Measurements from ENCODE around the gene SLX4.

SLX4 gene

DNA sequence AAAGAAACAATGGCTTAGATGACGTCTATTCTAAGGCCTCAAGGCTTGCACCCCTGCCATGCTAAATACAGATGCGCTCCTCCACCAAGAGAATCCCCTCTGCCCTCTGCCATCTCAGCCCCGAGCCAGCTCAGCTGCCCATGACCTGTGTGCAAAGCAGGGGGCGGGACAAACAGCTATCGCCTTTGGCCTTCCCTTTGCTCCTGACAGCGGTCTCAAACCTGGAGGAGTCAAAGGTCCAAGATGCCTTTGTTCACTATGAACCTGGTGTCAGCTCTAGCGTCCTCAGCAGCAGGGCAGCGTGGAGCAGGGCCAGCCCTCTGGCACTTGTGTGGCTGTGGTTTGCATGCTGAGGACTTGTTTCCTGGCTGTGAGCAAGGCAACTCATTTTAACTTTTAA is 12.3 kb downstream of the SLX4 start:
- no peak for DNase-seq

DNA sequence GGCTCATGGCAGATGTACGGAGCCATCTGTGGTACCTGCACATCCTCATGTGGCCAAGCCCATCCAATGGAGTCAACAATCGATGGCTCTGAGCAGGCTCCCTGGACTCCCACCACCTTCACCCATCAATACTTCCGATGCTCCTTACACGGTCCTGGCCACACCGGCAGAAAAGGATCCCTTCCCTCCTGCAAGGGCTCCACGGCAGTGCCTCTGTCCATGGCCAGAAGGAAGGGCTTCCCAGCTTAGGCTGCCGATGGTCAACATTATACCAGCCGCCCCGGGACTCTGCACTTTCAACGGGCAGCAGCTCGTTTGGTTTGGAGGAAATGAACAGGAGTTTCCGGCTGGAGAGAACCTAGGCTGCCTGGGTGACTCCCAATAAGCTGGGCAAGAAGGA is 13.2 kb downstream of the SLX4 start:
- no peak for DNase-seq

DNA sequence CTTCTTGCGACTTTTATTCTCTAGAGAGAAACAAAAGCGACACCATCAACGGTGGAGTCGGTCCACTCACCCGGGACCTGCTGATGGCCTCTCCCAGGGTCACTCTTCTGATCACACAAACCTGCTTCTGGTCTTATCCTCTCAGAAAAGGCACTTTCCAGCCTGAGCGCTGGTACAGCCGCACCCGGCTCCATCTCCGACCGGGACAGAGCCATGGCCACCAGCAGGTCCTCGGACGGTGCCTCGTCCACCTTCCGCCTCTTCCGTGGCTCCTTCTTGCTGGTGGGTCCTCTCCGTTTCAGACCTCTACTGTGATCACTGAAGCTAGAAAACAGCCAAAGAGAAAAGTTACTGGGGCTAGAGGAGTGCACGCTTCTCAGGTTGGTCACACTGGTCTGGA is 13.7 kb downstream of the SLX4 start:
- no peak for DNase-seq

DNA sequence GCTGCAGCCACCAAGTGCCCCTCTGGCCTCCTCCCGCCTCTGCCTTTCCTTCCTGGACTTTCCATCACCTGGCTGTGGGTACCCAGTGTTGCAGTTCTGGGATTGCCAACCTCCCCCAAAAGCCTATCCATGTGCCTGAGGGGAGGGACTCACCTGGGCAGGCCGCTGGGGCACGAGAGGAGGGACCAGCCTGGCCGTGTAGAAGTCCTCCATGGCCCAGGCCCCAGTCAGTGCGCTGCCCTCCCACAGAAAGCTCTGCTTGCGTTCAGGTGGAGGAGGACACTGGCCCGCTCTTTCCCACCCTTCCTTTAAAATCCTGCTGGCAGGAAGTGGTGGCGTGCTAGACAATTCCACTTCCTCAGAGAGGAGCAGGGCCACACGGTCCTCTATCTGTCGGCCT is 14.2 kb downstream of the SLX4 start:
- no peak for DNase-seq

DNA sequence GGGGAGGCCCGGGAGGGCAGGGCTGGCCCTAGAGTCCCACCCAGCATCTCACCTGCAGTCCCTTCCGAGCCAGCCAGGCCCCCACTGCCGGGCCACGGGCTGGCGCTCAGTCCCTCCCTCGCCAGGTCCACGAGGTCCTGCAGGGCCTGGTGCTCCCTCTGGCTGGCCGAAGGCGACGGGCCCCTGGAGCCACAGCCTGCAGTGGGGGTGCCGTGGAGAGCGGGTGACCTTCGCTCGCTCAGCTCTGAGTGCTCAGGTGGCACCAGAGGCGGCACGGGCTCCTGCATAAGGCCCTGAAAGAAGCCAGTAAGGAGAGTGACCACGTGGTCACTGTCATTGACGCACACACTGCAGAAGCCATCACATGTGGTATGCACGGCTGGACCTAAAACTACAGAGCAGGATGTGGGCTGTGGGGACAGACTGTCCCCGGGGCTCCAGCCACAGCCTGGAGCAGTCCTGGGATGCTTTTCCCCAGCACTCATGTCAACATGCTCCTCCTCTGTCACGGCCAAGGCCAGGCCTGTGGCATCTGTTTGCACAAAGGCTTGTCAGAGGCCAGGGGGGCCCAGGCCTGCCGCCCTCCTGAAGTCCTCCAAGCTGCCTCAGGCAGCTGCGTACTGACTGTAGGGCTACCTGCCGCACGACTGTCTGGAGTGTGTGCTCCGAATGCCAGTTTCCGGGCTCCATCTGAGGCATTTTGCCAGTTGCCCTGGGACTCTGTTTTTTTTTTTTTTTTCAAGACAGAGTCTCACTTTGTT is 15.1 kb downstream of the SLX4 start:
- DNase-seq, result no peak

DNA sequence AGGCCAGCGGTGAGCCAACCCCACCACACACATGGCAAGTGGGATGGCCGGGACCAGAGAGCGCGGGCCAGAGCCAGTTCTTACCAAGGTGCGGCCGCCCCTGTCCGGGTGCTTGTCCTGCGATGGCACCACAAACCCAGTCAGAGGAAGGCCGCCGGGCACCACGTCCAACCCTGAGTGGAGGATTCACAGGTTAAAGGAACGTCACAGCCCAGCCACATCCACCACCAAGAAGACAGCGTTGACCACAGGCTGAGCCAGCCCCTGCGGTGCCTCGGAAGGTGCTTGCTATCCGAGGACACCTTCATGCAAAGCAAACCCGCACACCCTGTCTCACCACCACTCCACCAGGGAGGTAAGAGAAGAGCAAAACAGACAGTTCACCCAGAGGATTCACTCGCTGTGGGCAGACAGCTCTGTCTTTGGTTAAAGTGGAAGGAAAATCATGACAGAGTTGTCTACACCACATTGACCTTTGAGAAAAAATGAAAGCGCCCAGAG is 15.8 kb downstream of the SLX4 start:
- no peak for DNase-seq

DNA sequence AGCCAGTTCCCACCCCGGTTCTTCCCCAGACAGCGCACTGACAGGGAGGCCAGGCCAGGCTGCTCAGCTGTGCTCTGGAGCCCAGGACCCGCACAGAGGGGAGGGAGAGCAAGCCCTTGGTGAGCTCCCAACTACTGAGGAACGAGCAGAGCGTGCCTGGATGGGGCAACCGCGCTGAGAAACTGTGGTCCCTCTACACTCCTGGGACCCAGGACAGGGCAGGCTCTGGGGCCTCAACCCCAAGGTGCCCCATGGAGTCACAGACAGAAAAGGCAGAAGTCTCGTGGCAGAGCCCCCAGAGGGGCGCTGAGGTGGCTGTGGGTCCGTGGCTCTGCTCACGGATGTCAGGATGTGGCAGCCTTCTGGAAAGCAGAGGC is 16.3 kb downstream of the SLX4 start:
- DNase-seq, result no peak

DNA sequence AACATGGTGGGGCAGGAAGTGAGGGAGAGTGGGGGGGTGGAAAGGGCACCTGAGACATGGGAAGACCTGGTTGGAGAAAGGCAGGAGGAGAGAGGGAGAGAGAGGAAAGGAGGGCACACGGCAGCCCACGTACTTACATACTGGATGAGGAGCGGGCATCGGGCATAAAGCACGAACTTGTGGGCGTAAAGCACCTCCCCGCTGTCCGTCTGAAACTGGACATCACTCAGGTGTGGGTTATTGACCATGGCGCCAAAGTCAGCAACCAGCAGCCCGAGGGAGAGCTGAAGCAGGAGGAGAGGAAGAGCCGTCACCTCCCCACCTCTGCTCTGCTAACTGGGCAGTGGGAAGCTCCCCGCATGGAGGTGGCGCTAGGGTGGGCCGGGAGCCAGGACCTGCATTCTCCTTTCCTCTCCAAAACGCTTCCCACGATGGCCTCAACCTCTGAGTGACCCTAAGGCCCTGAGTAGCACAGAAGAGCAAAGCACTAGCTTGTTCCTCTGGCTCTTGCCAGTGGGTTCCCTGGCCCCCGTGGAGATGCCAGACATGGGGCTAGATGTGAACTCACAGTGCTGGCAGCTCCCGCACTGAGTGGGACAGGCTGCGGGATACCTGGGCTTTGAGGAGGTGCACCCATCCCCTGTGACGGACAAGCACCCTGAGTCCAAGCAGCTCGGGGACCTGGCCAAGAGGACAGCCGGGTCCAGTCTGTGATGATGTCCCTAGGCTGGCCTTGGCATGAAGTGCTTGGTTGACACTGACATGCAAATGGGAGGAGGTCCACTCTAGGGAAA is 16.9 kb downstream of the SLX4 start:
- no peak for DNase-seq

DNA sequence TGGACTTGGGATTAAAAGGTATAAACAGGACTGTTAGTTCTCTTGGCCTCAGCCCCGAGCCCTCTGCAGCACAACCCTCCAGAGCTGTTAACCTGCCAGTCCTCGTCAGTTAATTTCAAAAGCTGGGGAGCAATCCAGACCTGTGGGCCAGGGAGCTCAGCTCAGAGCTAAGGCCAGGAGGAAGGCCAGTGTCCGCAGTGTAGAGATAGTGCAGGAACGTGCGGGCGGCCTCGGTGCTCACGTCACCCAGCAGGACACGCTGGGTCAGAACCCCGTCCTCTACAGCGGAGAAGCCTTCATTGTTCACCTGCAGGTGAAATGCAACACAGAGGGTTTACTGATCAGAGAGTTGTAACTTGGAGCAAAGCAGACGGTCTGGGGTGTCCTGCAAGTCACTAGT is 18.8 kb downstream of the SLX4 start:
- DNase-seq, result no peak

DNA sequence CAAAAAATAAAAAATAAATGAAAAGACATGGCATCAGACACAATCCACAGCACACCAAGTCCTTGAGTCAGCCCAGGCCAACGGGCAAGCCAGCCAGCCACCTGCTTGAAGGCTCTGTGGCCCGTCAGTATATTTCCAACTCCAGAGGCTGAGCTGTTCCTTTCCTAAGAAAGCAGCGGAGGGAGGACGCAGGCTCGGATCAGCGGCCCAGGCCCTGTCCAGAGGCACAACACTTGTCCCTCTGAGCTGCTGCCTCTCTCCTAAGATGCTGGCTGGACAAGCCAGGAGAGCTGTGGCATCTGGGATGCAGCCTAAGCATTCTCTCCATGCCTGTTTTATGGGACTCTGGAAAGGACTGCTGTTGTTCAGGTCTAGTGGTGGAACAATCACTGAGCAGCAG is 19.4 kb downstream of the SLX4 start:
- no peak for DNase-seq

DNA sequence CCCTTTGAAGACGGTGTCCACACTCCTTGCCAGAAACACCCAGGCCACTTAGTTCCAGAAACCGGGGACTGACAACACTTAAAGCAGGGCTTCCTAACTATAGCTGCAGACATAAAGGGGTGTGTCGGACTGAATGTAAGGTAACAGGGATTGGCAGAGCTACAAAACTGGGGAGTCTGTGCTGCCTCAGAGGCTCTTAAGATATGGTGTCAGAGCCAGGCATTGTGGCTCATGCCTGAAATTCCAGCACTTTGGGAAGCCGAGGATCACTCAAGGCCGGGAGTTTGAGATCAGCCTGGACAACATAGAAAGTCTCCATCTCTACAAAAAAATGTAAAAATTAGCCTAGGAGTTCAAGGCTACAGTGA is 20.0 kb downstream of the SLX4 start:
- no peak for DNase-seq

DNA sequence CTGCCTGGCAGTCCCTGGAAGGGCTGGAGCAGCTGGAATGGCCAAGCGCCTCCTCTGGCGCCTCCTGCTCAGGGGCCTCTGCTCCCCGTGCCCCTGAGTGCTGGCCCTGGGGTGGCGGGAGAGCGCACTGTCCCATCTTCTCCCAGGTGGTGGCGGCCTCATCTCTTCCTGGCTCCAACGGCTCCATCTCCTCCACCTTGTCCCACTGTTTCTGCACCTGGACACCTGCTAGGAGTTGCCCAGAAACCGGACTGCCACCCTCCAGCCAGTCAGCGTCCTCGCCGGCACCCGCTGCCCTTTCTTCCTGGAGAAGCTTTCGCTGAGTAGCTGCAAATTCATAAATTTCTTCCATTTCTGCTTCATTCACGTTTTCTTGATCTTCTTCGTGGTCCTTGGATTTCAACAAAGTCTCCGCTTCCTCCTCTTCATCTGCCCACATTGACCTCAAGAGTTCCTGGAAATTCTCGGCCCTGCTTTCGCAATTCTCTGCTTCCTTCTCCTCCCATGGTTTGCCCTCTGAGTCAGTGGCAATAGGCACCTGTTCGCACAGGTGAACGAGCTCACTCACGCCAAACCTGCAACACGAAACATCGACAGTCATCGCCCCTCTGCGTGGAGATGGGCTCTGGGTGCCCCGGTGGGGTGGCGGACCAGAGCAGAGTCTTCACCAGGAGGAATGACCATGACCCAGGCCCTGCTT is 20.5 kb downstream of the SLX4 start:
- DNase-seq, result no peak

DNA sequence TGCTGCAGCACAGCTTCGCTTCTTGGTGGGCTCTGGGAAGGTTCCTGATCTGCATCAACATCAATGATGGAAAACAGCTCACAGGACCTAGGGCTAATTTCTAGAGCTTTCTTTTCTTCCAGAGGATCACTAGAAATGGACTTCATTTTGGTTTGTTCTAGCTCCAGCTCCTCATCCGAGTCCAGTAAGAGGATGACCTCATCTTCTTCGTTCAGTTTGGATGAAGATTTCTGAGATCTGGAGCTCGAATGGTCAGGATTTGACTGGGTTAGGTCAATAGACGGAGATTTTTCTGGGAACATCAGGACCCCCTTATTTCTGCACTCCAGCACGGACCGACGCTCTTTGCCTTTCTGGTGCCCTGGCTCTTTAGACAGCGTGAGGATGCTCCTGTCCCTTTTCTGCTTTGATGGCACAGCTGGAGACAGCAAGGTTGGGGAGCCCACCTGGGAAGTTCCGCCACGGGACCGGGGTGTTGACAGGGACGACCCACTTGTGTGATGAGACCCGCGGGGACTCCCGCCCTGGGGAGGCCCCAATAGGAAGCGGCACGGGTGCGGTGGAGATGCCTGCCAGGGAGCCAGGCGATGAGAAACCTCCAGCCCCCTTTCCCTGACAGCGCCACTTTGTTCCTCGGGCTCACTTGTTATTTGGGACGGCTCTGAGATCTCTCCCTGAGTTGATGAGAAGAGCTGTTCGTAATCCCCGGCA is 21.3 kb downstream of the SLX4 start:
- DNase-seq, result no peak

DNA sequence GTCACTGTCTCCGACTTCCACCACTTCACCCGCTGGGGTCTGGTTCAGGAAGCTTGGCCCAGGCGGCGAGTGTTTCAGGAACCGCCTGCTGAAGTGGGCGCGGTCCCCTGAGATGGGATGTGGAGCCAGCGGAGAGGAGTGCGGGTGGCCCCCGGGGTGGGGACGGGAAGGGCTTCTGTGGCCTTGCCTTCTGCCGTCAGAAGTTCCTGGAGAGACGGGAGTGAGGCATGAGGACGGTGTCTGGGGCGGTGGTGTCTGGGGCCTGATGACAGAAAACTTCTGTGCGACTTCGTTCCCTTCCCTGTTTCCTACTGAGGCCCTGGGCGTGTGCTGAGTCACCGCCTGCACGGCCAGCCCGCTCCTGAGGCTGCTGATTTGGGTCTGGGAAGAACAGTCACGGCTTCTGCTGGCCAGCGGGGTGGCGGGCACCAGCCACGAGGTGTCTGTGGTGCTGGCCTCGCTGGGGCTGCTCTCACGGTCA is 21.9 kb downstream of the SLX4 start:
- no peak for DNase-seq

DNA sequence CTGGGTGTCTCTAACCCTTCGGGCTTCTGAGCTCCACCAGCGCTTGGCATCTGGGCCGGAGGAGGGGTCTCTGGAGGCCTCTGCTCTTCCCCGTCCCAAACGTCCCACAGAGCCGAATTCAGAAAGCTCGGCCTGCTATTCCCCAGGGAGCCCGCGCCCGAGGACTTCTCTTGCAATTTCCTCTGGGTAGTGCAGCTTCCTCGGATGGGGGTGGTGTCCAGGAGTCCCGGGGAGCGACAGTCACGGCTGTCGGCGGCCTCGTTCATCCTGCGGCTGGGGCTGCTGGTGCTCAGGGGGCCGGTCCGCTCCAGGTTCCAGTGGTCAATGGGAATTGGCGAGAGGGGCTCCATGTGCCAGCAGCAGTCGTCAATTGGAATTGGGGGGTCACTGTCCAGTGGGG is 22.4 kb downstream of the SLX4 start:
- DNase-seq, result no peak

DNA sequence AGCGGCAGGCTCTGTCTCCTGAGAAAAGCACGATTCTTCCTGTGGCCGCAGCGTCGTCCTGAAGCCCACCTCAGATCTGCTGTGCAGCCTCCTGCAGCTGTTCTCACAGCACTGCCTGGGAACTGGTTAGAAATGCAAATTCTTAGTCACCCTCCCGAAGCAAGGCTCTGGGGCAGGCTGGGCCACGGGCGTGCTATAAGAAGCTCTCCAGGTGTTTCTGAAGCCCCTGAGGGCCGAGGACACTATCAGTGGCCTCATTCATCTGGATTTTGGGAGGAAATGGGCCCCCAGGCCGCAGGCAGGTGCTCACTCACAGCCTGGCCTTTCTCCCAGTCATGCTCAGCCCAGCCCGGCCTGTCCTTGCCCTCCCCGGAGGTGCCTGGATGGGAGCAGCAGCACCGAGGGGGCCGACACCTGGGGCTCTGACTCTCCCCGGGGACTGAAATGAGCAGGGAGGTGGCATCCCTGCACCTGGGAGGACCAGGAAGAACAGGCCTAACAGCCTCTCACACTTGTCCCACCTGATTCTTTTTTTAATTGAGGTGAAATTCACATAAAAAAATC is 23.8 kb downstream of the SLX4 start:
- no peak for DNase-seq

DNA sequence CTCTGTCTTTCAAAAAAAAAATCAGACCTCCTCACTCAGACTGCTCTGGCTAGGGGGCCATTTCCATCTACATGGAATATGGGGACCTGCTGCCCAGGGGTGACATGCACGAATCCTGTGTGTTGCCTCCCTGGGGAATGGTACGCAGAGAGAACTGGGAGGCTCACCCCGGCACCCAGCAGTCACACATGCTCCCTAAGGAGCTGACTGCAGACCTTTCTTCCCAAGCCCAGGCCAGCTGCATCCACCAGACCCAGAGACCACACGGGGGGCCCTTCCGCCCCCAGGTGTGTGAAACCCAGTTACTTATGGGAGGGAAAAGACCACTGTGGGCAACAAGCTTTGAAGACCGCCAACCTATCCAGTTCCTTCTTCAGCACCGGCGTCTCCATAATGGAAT is 27.0 kb downstream of the SLX4 start:
- no peak for DNase-seq

DNA sequence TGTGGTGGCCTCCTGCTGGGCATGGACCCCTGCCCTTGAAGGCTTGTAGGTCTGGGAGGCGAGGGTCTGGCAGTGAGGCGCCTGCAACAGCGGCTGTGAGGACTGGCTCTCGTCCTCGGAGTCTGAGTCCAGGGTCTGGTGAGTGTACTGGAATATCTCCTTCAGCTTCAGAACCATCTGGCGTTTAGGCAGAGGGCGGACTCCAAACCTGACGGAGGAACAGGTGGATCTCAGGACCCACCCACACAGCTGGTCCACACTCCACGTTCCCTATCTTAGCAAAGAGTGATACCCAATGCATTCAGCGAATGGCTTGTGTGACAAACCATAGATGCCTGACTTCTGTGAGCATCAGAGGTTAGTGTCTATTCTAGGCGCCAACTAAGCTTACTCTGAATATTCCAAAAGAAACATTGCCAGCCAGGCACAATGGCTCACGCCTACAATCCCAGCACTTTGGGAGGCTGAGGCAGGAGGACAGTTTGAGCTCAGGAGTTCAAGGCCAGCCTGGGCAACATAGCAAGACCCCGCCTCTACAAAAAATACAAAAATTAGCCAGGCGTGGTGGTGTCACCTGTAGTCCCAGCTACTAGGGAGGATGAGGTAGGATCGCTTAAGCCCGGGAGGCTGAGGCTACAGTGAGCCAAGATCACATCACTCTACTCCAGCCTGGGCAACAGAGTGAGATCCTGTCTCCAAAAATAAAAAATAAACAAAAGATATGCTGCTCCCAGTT is 27.9 kb downstream of the SLX4 start:
- no peak for DNase-seq

DNA sequence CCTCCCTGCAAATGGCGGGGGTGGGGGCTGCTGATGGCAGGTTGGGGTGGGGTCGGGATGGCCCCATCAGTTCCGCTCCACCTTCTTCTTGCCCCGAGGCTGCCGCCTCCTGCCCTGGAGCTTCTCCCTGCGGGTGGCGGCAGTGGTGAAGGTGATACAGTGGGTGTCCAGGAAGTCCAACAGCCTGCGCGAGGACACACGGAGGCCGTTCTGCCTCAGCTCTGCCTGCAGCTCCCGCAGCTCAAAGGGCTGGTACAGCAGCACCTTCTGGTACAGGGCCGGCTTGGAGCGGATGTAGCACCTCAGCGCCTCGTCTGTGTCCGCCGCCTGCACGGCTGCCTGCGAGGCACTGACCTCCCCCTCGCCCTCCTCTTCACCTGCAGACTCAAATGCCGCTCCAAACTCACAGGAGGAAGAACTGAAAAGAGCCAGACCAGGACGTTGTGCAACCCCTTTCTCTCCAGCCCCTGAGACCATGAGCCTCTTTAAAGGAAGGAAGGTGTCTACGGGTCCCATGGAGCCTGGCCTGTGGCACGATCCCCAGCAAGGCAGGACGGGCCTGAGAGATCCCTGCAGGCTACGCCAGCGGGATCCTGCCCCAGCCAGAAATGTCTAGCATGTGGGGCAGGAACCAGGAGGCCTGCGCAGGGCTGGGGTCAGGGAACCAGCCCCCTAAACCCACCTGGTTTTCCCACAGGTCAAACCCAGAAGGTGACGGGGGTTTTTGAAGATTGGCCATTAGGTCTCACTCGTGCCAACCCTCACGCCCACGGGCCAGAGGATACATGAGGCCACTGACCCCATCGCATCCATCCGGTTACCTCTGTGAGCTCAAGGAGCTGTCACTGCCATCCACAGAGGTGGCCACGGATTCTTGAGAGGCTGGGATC is 28.9 kb downstream of the SLX4 start:
- no peak for DNase-seq

DNA sequence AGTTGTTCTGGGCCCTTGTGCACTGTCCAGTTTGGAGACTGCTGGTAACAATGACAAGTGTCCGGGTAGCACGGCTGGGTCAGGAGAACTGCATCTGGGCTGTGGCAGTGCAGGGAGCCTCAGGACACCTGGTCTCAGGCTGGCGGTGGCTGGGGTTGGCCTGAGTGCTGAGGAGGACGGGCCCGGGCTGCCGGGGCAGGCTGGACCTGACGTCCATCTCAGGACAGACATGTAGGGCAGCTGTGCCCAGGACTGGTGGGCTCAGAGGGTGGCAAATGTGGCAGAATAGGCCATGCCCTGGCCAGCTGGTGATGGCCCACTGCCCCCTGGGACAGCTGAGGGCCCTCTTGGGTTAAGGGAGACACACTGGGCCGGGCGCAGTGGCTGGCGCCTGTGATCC is 30.0 kb downstream of the SLX4 start:
- no peak for DNase-seq

DNA sequence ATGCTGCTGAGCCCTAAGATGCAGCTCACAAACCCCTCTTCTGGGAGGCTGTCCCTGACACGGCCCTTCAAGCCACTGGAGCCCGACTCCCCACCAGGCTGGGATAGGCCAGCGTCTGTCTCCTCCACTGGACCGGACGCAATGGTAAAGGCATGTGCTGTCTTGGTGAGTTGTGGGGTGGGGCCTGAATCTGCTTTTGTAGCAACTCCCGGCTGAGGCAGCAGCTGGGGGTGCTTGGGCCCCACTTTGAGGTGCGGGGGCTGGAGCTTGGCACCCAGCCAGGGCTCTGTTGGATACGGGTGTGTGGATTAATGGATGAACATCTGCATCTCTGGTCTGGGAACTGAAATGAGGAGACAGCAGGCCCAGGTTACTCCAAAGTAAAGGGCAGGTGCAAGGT is 30.7 kb downstream of the SLX4 start:
- DNase-seq, result no peak

Data from NCI-H2107 (cell line).